HG02973 (cell line): ENCODE results near the gene NR0B1.

Experiments used
- ATAC-seq: cut with Tn5 transposase; IDR thresholded peaks from one replicate; pipeline ENCODE4 v1.9.1; 2021; ENCODE audit warnings: moderate library complexity; ENCODE audit not compliant: unreplicated experiment

The NR0B1 gene

DNA sequence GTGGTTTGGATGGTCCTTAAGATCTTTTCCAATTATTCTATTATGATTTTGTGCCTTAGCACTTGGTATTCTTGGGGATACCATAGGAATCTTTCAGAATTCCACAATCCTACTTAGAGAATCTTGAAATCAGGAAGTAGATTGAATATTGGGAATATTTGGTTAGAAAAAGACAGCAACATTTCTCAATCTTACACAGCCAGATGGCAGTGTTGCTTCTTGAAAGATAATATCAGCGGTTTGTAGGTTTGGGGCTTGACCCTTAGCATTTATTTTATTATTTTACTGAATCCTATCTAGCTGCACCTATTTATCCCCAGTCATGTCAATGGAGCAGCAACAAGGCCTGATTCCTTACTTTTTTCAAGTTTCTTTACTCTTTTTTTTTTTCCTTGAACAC, 33.7 kb downstream of the NR0B1 start:
- no peak for ATAC-seq

DNA sequence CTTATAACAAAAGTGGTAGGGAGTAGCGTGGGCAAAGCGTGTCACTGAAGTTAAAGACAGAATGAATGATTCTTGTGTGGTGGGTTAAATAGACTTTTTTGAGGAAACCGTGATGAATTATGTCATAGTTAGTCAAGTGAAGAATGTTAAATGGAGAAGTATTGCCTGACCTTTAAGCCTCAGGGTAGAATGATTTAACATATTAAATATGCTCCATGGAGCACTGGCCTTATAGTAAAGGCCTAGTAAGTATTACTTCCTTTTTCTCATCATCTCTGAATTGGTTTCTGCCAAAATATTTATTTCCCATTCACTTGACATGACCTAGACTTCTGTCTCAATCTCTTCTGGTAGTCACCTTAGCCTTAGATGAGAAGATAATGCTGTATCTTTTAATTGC, 38.6 kb downstream of the NR0B1 start:
- no peak for ATAC-seq

DNA sequence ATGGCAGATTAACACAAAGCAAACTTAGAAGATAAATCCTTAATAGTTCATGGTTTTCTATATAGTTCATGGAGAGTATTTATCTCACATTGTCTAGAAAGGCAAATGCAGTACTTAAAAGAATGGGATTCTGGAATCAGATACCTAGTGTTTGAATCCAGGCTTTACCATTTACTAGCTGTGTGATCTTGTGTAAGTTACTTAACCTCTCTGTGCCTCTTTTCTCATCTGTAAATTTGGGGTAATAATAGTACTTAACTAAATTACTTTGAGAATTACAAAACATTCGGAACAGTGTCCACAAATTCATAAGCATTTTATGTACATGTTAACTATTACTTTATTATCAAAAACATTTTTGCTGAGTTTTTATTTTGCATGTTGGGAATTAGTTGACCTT, 46.4 kb downstream of the NR0B1 start:
- no peak for ATAC-seq

DNA sequence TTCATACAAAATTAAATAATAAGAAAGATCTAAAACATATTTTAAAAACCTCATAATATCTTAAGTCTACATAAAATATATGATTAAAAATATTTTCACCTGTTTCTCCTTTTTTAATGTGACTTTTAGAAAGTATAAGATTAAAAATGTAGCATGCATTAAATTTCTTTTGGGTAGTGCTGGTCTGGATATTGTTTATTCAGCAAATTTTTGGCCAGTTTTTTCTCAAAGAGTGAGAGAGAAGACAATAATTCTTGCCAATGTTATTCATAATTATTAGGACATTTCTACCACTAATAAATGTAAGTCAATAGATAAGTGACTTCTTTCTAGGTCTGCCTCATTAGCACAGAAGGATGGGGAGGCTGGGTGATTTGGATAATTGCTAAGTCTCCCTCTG, 48.2 kb downstream of the NR0B1 start:
- ATAC-seq: no peak

DNA sequence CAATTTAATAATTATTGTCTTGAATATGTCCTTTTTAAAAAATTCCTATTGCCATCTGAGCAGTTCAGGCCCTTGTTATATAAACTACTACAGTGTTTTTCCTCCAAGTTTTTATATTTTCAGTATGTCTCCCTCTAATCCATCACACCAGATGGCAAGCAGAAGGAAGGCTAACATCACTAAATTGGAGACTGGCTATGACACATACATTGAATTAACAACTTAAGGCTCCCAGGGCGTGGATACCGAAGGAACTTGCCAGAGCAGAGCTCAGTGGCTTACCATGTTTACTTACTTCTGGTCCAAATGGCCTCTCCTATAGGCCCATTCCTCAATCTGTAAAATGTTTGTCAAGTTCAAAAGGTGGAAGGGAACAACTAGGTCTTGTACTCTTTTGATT, 49.3 kb downstream of the NR0B1 start:
- ATAC-seq: no peak
